ENCODE measurements around the gene ARHGEF12. TPM values are rescaled to one million over a fixed set of nuclear protein-coding genes. Genes with fewer than 3 reads are reported as not detected.
A peak's percentile ranks its signal among the peaks of the same experiment; 100 is the strongest.

The ARHGEF12 gene
- total RNA-seq, 1 donor from 2014 or later = 83.1 TPM

GRCh38 chr11:120509346-120510053 is 173.3 kb downstream of the ARHGEF12 start:
- Histone ChIP-seq H4K20me1 (ENCODE audit: insufficient read depth, low read length) (no peaks in the 10 kb centered on the region), H3K4me1 (ENCODE audit: insufficient read depth, low read length) (no peaks in the 10 kb centered on the region), H2AFZ (ENCODE audit: low read depth, low read length) (no peak overlapping the region), H3K9ac (ENCODE audit: low read length) (no peak overlapping the region), H3K4me3 (ENCODE audit: insufficient read depth, low read depth, low read length) (no peak overlapping the region), H3K27me3 (ENCODE audit: insufficient read depth, low read length) (peaks cover 19% of the 10 kb centered on the region), H3K36me3 (ENCODE audit: insufficient read depth, low read length) (no peaks in the 10 kb centered on the region), H3K27ac (ENCODE audit: low read depth, low read length) (no peak overlapping the region), H3K9me3 (ENCODE audit: insufficient read depth, low read depth, low read length) (no peaks in the 10 kb centered on the region), H3K79me2 (ENCODE audit: insufficient read depth, low read length) (no peaks in the 10 kb centered on the region), H3K4me2 (ENCODE audit: low read length) (no peak overlapping the region)
- Mint-ChIP-seq H3K9me3 (ENCODE audit: unreplicated experiment) (no peaks in the 10 kb centered on the region), H3K36me3 (ENCODE audit: low read depth, unreplicated experiment) (peaks cover 1% of the 10 kb centered on the region), H3K4me3 (ENCODE audit: unreplicated experiment) (peak overlapping the region; percentile 54), H3K4me1 (ENCODE audit: low read depth, unreplicated experiment) (no peaks in the 10 kb centered on the region), H3K27ac (ENCODE audit: unreplicated experiment) (peak overlapping the region; percentile 80), H3K27me3 (ENCODE audit: low read depth, unreplicated experiment) (peaks cover 47% of the 10 kb centered on the region)
- TF ChIP-seq CTCF (IDR thresholded peaks at IDR 0.05; ENCODE audit: insufficient read depth, low read depth, low read length) (no peak), EZH2 (IDR thresholded peaks at IDR 0.05; ENCODE audit: insufficient read depth, low read length) (no peak)
- no peak for DNase-seq (ENCODE audit: low read depth)
- FAIRE-seq = no peak

- H3K36me3 Mint-ChIP-seq (ENCODE audit: low read depth, unreplicated experiment) = no peaks in the 10 kb centered on the region
- Histone ChIP-seq H3K9ac (ENCODE audit: low read length) (no peak overlapping the region), H3K27me3 (ENCODE audit: insufficient read depth, low read length) (peaks cover 20% of the 10 kb centered on the region), H3K36me3 (ENCODE audit: insufficient read depth, low read length) (no peaks in the 10 kb centered on the region), H3K9me3 (ENCODE audit: insufficient read depth, low read depth, low read length) (no peaks in the 10 kb centered on the region), H3K4me2 (ENCODE audit: low read length) (peak overlapping the region; percentile 80), H2AFZ (ENCODE audit: low read depth, low read length) (no peak overlapping the region), H3K79me2 (ENCODE audit: insufficient read depth, low read length) (no peaks in the 10 kb centered on the region), H3K4me1 (ENCODE audit: insufficient read depth, low read length) (no peaks in the 10 kb centered on the region), H3K4me3 (ENCODE audit: insufficient read depth, low read depth, low read length) (no peak overlapping the region), H4K20me1 (ENCODE audit: insufficient read depth, low read length) (no peaks in the 10 kb centered on the region), H3K27ac (ENCODE audit: low read depth, low read length) (no peak overlapping the region)
- DNase-seq (ENCODE audit: low read depth) (no peak), FAIRE-seq (no peak)
- H3K4me1 Mint-ChIP-seq (ENCODE audit: low read depth, unreplicated experiment) = no peaks in the 10 kb centered on the region
- peak overlapping the region; percentile 71 for H3K4me3 Mint-ChIP-seq (ENCODE audit: unreplicated experiment)
- no peak for TF ChIP-seq CTCF (IDR thresholded peaks at IDR 0.05; ENCODE audit: insufficient read depth, low read depth, low read length)
- peaks cover 54% of the 10 kb centered on the region for H3K27me3 Mint-ChIP-seq (ENCODE audit: low read depth, unreplicated experiment)
- no peaks in the 10 kb centered on the region for H3K9me3 Mint-ChIP-seq (ENCODE audit: unreplicated experiment)
- H3K27ac Mint-ChIP-seq (ENCODE audit: unreplicated experiment) = no peak overlapping the region
Measured at GRCh38 chr11:120510406-120511115, 174.3 kb downstream of the ARHGEF12 start.
